ENCODE results near the gene RAD51B.

DNA sequence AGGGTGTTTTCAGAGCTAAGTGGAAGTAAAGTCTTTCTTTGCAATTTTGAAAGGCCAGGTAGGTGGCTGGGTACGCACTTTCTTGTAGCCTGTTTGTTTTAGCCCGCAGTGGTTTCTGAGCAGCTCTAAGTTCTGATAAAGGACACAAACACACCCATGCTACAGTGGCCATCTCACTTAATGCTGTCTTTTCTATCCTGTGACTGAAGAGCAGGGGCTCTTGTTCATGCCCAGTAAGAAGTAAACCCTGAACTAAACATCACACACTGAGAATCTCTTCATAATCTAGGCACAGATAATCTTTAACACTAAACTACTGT is 427.2 kb downstream of the RAD51B start:
- TF ChIP-seq, protein P1, sequence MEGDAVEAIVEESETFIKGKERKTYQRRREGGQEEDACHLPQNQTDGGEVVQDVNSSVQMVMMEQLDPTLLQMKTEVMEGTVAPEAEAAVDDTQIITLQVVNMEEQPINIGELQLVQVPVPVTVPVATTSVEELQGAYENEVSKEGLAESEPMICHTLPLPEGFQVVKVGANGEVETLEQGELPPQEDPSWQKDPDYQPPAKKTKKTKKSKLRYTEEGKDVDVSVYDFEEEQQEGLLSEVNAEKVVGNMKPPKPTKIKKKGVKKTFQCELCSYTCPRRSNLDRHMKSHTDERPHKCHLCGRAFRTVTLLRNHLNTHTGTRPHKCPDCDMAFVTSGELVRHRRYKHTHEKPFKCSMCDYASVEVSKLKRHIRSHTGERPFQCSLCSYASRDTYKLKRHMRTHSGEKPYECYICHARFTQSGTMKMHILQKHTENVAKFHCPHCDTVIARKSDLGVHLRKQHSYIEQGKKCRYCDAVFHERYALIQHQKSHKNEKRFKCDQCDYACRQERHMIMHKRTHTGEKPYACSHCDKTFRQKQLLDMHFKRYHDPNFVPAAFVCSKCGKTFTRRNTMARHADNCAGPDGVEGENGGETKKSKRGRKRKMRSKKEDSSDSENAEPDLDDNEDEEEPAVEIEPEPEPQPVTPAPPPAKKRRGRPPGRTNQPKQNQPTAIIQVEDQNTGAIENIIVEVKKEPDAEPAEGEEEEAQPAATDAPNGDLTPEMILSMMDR (IDR thresholded peaks at IDR 0.05): no peak
- TF ChIP-seq POLR2A (IDR thresholded peaks at IDR 0.05) (no peak), EP300 (IDR thresholded peaks at IDR 0.05; ENCODE audit: low read depth) (no peak)
